Heart left ventricle (tissue), 16 donors: ENCODE results near the gene AIP. TPM values are rescaled to one million over a fixed set of nuclear protein-coding genes. Genes with fewer than 3 reads are reported as not detected.

ENCODE experiments used
- ATAC-seq, 4 donors: fragments of 200-7000 bp; cut with Tn5 transposase; one replicate each; pipeline ENCODE4 v1.9.1; 2020 to 2022; ENCODE audit warnings: moderate library complexity in 4 of 4, mild to moderate bottlenecking in 3 of 4, moderate number of reproducible peaks in 1 of 4
- DNase-seq, 5 donors: peaks; one replicate each; pipeline ENCODE4 v3.0.0-alpha.2; 2020
- H3K27ac ChIP-seq, 12 donors: fragments of 200-600 bp; sonication (generic) in 4 of 12; one replicate each; pipeline versions ENCODE4 v1.5.0 to v1.8.0; 2016 to 2022; ENCODE audit warnings: mild to moderate bottlenecking in 2 of 12
- H3K27me3 ChIP-seq, 9 donors: fragments of 200-600 bp; sonication (generic) in 2 of 9; one replicate each; pipeline versions ENCODE4 v1.5.1 to v1.8.0; 2016 to 2022; ENCODE audit warnings: mild to moderate bottlenecking in 3 of 9
- H3K36me3 ChIP-seq, 9 donors: fragments of 200-600 bp; sonication (generic) in 2 of 9; one replicate each; pipeline versions ENCODE4 v1.5.0 to v1.8.0; 2018 to 2022; ENCODE audit warnings: mild to moderate bottlenecking in 2 of 9
- H3K4me1 ChIP-seq, 12 donors: fragments of 200-600 bp; sonication (generic) in 4 of 12; one replicate each; pipeline versions ENCODE4 v1.5.0 to v1.8.0; 2016 to 2022; ENCODE audit warnings: mild to moderate bottlenecking in 3 of 12
- H3K4me3 ChIP-seq, 12 donors: fragments of 200-600 bp; sonication (generic) in 4 of 12; one replicate each; pipeline versions ENCODE4 v1.5.0 to v1.8.0; 2017 to 2022; ENCODE audit warnings: mild to moderate bottlenecking in 9 of 12, moderate library complexity in 4 of 12
- H3K9me3 ChIP-seq, 12 donors: fragments of 200-600 bp; sonication (generic) in 4 of 12; one replicate each; pipeline versions ENCODE4 v1.5.0 to v1.8.0; 2016 to 2022; ENCODE audit warnings: mild to moderate bottlenecking in 1 of 12
- POLR2A ChIP-seq, 2 donors: fragments of 450-650 bp; IDR thresholded peaks; one replicate each; pipeline ENCODE4 v1.6.1; 2017; ENCODE audit warnings: antibody characterized with exemption in 2 of 2, mild to moderate bottlenecking in 2 of 2, moderate library complexity in 2 of 2
- WGBS, 4 donors: extraction: QIAGEN DNeasy Blood & Tissue Kit in 2 of 4; methylation state at CpG; one replicate each; pipeline versions ENCODE4 v1.1.5 to v1.1.7; 2013 to 2018; 5-methylcytosine and 5-hydroxymethylcytosine counted together
- intact Hi-C, 10 donors: fragments of 100-400 bp; cut with DNase I; formaldehyde crosslinking; loops; one replicate each; pipeline versions ENCODE4 v1.11.1 to v1.14.2; 2022
- polyA plus RNA-seq, 2 donors: library from polyadenylated mRNA; stranded (reverse); fragments of 200-250 nt; gene quantifications; one replicate each; pipeline ENCODE4 v1.2.3, GENCODE V29; 2013
- total RNA-seq, 9 donors: library from RNA; depleted of rRNA in 2 of 9; stranded (reverse); fragments of >200 nt in 2 of 9; fragmentation: NEBNext Ultra II Directional in 3 of 9; extraction: Animal tissue kit (Norgen Biotek cat#: 25700) in 3 of 9; gene quantifications; one replicate each; pipeline versions ENCODE4 v1.1.0 to v1.2.4, GENCODE V29; 2016 to 2023
- TF ChIP-seq, protein P1 (sequence below), 12 donors: fragments of 200-600 bp; sonication (generic) in 4 of 12; IDR thresholded peaks; one replicate each; pipeline versions ENCODE4 v1.5.0 to v1.8.0; 2018 to 2022; ENCODE audit warnings: antibody characterized with exemption in 12 of 12, mild to moderate bottlenecking in 5 of 12
- donor health status: ischemic (EF 13 %, LVEDD 7.1; RV severe dilation, severe dysfunction).
- donor health status: healthy with polysubstance abuse.
- donor health status: DM: no; HTN: yes; CAD: no.
- donor health status: DM: no; HTN: no; CAD: no.
- donor health status: ischemic (EF 25% LVEDD 6.9; RV normal size, moderate dysfunction).
- donor health status: ischemic (EF 25% LVEDD 5.7; RV mildly dilated, moderate dysfunction).
- donor health status: healthy.
- donor health status: DM: yes; HTN: yes; CAD: no.
- donor health status: ischemic (EF 35%, LVEDD 5.7; RV mildly dilated, moderate dysfunction).
- donor health status: nonischemic (EF 11% LVEDD 7.7; RV severe dilation, severe dysfunction).
- donor health status: DM: yes; HTN: yes; CAD: no.
- donor health status: PGD.
- donor health status: ischemic (EF 29% LVEDD 5.4; RV normal size, mild dysfunction).
- donor health status: nonischemic (EF 23%, LVEDD 6.1; RV moderate dilation, normal function).

AIP gene
- total and polyA plus RNA-seq, 11 donors: 41.7 to 96.4 (median 57.9) TPM

DNA sequence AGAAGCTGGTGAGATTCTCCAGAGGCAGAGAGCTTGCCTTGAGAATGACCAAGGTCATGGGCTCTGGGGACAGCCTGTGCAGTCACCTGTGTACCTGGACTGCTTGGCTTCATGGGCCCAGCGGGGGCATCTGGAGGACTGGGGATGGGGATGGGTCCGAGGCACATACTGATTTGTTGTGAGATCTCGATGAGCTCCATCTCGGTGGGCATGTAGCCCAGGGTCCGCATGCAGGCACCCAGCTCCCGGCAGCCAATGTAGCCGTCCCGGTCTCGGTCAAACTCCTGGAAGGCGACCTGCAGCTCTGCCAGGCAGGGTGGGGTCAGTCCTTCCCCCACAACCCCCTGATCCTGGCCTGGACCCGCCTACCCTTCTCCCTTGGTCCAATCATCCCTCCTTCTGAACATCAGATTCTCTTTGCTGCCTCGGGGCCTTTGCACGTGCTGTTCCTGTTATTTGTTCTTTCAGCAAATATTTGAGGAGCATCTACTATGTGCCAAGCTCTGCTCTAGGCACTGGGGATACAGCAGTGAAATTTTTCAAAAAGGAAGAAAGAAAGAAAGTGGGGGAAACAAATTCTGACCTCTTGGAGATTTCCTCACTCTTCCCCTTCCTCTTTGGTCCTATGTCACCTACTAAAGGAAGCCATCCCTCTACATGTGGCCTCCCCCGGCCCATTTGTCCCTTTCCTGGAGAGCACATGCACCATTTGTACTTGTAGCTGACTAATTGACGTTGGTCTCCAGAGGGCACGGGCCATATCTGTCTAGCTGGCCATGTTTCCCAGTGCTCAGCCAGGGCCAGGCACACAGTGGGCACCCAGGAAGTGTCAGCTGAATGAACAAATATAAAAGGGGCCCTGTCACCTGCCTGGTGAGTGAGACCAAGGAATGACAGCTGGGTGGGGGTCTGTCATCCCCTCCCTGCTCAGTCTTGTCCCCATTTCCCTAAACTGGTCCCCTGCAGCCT is 38.3 kb downstream of the AIP start:
- TF ChIP-seq, protein P1, sequence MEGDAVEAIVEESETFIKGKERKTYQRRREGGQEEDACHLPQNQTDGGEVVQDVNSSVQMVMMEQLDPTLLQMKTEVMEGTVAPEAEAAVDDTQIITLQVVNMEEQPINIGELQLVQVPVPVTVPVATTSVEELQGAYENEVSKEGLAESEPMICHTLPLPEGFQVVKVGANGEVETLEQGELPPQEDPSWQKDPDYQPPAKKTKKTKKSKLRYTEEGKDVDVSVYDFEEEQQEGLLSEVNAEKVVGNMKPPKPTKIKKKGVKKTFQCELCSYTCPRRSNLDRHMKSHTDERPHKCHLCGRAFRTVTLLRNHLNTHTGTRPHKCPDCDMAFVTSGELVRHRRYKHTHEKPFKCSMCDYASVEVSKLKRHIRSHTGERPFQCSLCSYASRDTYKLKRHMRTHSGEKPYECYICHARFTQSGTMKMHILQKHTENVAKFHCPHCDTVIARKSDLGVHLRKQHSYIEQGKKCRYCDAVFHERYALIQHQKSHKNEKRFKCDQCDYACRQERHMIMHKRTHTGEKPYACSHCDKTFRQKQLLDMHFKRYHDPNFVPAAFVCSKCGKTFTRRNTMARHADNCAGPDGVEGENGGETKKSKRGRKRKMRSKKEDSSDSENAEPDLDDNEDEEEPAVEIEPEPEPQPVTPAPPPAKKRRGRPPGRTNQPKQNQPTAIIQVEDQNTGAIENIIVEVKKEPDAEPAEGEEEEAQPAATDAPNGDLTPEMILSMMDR (IDR thresholded peaks at IDR 0.05): no peak
- no peak for TF ChIP-seq POLR2A (IDR thresholded peaks at IDR 0.05)
- no peak overlapping the region for H3K27ac ChIP-seq
- no peak for DNase-seq
- ATAC-seq: no peak
- H3K4me1 ChIP-seq: no peaks in the 10 kb centered on the region
- H3K9me3 ChIP-seq: no peaks in the 10 kb centered on the region
- no peaks in the 10 kb centered on the region for H3K36me3 ChIP-seq
- no peak overlapping the region for H3K4me3 ChIP-seq
- intact Hi-C loops: no loop called here
- no peaks in the 10 kb centered on the region for H3K27me3 ChIP-seq
- WGBS, 4 donors: 78 to 90% (median 85%) methylated on average over 9 to 16 of the region's 16 CpGs

DNA sequence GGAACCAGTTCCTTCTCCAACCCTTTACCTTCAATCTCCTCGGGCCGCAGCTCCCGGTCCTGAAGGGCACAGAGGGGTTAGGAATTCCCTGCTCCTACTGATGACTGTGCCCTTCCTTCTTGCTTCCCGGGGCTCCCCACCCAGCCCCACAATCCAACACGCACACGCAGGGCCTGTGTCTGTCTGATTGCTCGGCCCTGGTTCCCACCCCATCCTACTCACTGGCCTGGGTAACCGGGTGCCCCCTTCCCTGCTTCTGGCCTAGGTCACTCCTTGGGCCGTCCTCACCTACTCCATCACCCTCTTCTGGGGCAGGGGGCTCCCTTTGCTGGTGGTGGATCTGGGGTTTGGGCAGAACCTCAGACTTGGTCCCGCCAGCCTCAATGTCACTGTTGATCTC is 39.1 kb downstream of the AIP start:
- WGBS, 4 donors: 78 to 81% (median 80%) methylated on average over 10 of the region's 10 CpGs

DNA sequence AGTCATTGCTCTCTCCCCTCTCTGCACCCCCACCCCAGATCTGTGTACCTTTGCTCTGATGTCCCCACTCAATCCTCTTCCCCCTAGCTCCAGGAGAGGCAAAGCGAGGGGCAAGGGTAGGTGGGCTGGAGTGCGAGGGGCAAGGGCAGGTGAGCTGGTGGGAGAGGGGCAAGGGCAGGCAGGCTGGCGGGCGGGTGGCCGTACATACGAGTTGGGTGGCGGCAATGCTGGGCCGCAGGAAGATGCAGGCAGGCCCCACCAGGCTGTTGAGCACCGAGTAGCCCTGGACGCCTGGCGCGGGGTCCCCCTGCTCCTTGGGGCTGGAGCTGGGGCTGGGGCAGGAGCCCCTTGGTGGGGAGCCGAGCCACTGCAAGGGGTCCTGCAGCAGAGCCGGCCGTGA is 39.5 kb downstream of the AIP start:
- no peaks in the 10 kb centered on the region for H3K27me3 ChIP-seq
- 84 to 92% (median 90%) methylated on average over 12 to 15 of the region's 15 CpGs for WGBS, 4 donors
- no peak overlapping the region for H3K4me3 ChIP-seq
- intact Hi-C loops: no loop called here
- no peaks in the 10 kb centered on the region for H3K9me3 ChIP-seq
- H3K4me1 ChIP-seq: no peaks in the 10 kb centered on the region
- ATAC-seq (no peak), DNase-seq (no peak)
- no peak overlapping the region for H3K27ac ChIP-seq
- H3K36me3 ChIP-seq: no peaks in the 10 kb centered on the region
- TF ChIP-seq, protein P1 (IDR thresholded peaks at IDR 0.05): no peak
- no peak for TF ChIP-seq POLR2A (IDR thresholded peaks at IDR 0.05)

More for the DNA sequence above, 39.1 kb downstream of the AIP start:
- DNase-seq (no peak), ATAC-seq (no peak)
- Histone ChIP-seq H3K27ac (no peak overlapping the region), H3K27me3 (no peaks in the 10 kb centered on the region), H3K4me1 (no peaks in the 10 kb centered on the region), H3K9me3 (no peaks in the 10 kb centered on the region), H3K4me3 (no peak overlapping the region), H3K36me3 (no peaks in the 10 kb centered on the region)
- TF ChIP-seq POLR2A (IDR thresholded peaks at IDR 0.05): no peak
- TF ChIP-seq, protein P1 (IDR thresholded peaks at IDR 0.05): no peak
- intact Hi-C loops: no loop called here

DNA sequence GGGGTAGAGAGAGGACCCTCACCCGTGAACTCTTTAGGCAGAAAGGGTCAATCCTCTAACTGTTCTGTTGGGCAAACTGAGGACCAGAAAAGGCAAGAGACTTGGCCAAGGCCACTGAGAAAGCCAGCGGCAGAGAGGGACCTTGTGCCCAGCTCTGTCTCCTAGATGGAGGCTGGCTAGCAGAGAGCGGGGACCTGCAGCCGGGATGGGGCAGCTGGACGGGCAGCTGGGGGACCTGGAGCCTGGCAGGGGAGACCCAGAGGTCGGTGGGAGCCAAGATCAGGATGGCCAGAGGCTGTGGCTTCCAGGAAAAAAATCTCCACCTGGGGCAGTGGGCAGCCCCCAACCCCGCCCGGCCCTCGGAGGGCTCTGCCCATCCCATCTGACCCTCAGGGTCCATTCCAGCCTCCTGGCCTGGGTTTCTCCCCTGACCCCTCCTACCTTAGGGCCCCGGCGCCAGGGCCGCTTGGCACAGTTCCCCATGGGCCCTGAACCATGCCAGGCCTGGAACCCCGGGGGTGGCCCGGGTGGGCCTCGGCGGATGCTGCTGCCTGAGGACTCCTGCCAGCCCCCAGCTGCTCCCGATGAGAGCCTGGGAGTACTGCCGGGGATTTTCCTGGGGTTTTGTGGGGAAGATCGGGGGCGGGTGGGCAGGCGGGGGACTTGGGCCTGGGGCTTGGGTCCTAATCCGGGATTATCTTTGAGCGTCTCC is 40.2 kb downstream of the AIP start, which contains the start of gene CABP2:
Gene CABP2 (minus strand): TSS at position 603 of the 712 bp plus-strand sequence. CDS start 120 bp downstream, at position 483.
- ATAC-seq (no peak), DNase-seq (no peak)
- Histone ChIP-seq H3K27me3 (no peaks in the 10 kb centered on the region), H3K4me3 (no peak within 1 kb of the TSS), H3K36me3 (no peaks in the 10 kb centered on the region), H3K27ac (no peak within 1 kb of the TSS), H3K4me1 (no peaks in the 10 kb centered on the region), H3K9me3 (no peaks in the 10 kb centered on the region)
- WGBS, 4 donors: 79 to 86% (median 85%) methylated on average over 11 to 23 of the region's 23 CpGs
- intact Hi-C loops: no loop called here
- TF ChIP-seq POLR2A (IDR thresholded peaks at IDR 0.05): no peak
- TF ChIP-seq, protein P1 (IDR thresholded peaks at IDR 0.05): no peak
